Upper lobe of left lung (tissue), 6 donors: ENCODE results near the gene CYSRT1. TPM values are rescaled to one million over a fixed set of nuclear protein-coding genes. Genes with fewer than 3 reads are reported as not detected.

Source experiments
- ATAC-seq, 2 donors: fragments of 200-7000 bp; cut with Tn5 transposase; one replicate each; pipeline ENCODE4 v1.9.1; 2022; ENCODE audit warnings: mild to moderate bottlenecking in 2 of 2, moderate library complexity in 2 of 2; ENCODE audit not compliant: low FRiP score in 2 of 2
- DNase-seq, 2 donors: peaks; one replicate each; pipeline ENCODE4 v3.0.0-alpha.2; 2019 to 2020
- H3K27ac ChIP-seq, 4 donors: fragments of 200-600 bp; sonication (generic); one replicate each; pipeline ENCODE4 v1.5.1; 2016 to 2019
- H3K27me3 ChIP-seq, 4 donors: fragments of 200-600 bp; sonication (generic); one replicate each; pipeline ENCODE4 v1.5.1; 2017 to 2019
- H3K36me3 ChIP-seq, 4 donors: fragments of 200-600 bp; sonication (generic); one replicate each; pipeline ENCODE4 v1.5.1; 2016 to 2019
- H3K4me1 ChIP-seq, 4 donors: fragments of 200-600 bp; sonication (generic); one replicate each; pipeline ENCODE4 v1.5.1; 2018 to 2019
- H3K4me3 ChIP-seq, 4 donors: fragments of 200-600 bp; sonication (generic); one replicate each; pipeline ENCODE4 v1.5.1; 2017 to 2019; ENCODE audit warnings: mild to moderate bottlenecking in 2 of 4, moderate library complexity in 1 of 4
- H3K9me3 ChIP-seq, 4 donors: fragments of 200-600 bp; sonication (generic); one replicate each; pipeline ENCODE4 v1.5.1; 2018 to 2019
- EP300 ChIP-seq, 4 donors: sonication (generic); formaldehyde crosslinking; IDR thresholded peaks; one replicate each; pipeline ENCODE4 v1.5.1; 2017; ENCODE audit warnings: antibody characterized with exemption in 4 of 4, control low read depth in 2 of 4
- POLR2A ChIP-seq, 4 donors: fragments of 450-650 bp; IDR thresholded peaks; one replicate each; pipeline ENCODE4 v1.5.1; 2016 to 2017; ENCODE audit warnings: antibody characterized with exemption in 4 of 4, mild to moderate bottlenecking in 2 of 4
- POLR2AphosphoS5 ChIP-seq, 2 donors: sonication (generic); formaldehyde crosslinking; IDR thresholded peaks; one replicate each; pipeline ENCODE4 v1.5.1; 2017; ENCODE audit warnings: antibody characterized with exemption in 2 of 2
- WGBS, 2 donors: methylation state at CpG; one replicate each; pipeline ENCODE4 v1.1.5; 2017 to 2018; 5-methylcytosine and 5-hydroxymethylcytosine counted together
- total RNA-seq, 6 donors: library from RNA; depleted of rRNA in 4 of 6; stranded (reverse); fragments of >200 nt in 4 of 6; gene quantifications; one replicate each; pipeline versions ENCODE4 v1.1.0 to v1.2.1, GENCODE V29; 2016 to 2021
- TF ChIP-seq, protein P1 (sequence below), 6 experiments: fragments of 450-650 bp in 4 of 6; fragments of 200-600 bp in 2 of 6; sonication (generic) in 2 of 6; IDR thresholded peaks; one replicate each; pipeline ENCODE4 v1.5.1; 2016 to 2019; ENCODE audit warnings: antibody characterized with exemption in 6 of 6
- donor health status: DM: no; HTN: no; CAD: no; lungs with moderate emphysema.
- donor health status: DM: no; HTN: yes; CAD: no; lungs with severe emphysema.

The CYSRT1 gene
- total RNA-seq, 6 donors from 2014 or later: 0.20 to 2.0 (median 0.97) TPM; not detected in 1

DNA sequence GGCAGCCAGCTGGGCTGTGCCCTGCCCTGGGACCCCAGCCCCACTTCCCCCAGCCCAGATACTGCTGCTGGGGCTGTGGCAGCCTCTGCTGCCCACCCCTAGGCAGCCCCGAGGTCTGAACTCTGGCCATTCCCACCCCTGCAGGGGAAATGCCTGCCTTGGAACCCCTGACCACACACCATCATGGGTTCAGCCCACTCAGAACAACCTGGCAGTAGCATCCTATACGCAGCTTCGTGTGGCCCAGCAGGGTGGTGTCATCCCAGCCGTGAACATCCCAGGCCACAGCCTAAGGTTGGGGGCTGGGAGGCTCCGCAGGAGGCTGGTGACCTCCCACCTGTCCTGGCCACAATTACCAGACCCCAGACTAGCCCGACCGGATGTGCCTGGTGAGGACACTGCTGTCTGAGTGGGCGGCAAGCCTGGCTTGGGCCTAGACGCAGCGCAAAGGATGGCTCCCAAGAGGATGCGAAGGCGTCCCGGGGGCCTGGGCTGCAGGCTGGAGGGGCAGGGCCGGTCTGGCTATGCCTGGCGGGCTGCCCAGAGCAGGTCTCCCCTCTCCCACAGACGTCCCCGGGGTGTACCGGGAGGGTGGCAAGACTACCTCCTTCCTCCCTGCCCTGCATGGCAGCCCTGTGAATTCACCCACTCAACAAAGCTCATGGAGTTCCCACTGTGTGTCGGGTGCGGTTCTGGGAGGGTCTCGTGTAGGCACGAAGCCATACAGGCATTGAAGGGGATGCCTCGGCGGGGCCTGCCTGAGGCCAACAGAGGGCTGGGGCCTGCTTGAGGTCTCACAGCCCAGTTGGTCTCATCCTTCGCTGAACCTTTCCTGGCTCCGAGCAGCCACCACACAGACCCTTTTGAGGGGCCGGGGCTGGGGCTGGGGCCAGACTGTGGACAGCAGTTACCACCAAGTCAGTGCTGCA, 4.3 kb downstream of the CYSRT1 start:
- Histone ChIP-seq H3K27me3 (peaks cover 0 to 34% (median 2%) of the 10 kb centered on the region in 4 donors), H3K9me3 (no peaks in the 10 kb centered on the region), H3K4me3 (no peak overlapping the region), H3K36me3 (no peaks in the 10 kb centered on the region), H3K27ac (no peak overlapping the region), H3K4me1 (peaks cover 3 to 33% (median 23%) of the 10 kb centered on the region in 4 donors)
- WGBS, 2 donors: 71 to 77% methylated on average over 10 to 24 of the region's 27 CpGs
- ATAC-seq (no peak), DNase-seq (peak in 1 of 2 donors; percentile 75)
- TF ChIP-seq POLR2AphosphoS5 (IDR thresholded peaks at IDR 0.05) (no peak), POLR2A (IDR thresholded peaks at IDR 0.05) (no peak), EP300 (IDR thresholded peaks at IDR 0.05) (no peak)
- TF ChIP-seq, protein P1, sequence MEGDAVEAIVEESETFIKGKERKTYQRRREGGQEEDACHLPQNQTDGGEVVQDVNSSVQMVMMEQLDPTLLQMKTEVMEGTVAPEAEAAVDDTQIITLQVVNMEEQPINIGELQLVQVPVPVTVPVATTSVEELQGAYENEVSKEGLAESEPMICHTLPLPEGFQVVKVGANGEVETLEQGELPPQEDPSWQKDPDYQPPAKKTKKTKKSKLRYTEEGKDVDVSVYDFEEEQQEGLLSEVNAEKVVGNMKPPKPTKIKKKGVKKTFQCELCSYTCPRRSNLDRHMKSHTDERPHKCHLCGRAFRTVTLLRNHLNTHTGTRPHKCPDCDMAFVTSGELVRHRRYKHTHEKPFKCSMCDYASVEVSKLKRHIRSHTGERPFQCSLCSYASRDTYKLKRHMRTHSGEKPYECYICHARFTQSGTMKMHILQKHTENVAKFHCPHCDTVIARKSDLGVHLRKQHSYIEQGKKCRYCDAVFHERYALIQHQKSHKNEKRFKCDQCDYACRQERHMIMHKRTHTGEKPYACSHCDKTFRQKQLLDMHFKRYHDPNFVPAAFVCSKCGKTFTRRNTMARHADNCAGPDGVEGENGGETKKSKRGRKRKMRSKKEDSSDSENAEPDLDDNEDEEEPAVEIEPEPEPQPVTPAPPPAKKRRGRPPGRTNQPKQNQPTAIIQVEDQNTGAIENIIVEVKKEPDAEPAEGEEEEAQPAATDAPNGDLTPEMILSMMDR (IDR thresholded peaks at IDR 0.05): no peak

GRCh38 chr9:137229903-137230704, 5.1 kb downstream of the CYSRT1 start:
- peak in 1 of 2 donors; percentile 81 for DNase-seq
- peaks cover 0 to 34% (median 4%) of the 10 kb centered on the region in 4 donors for H3K27me3 ChIP-seq
- ATAC-seq: no peak
- H3K36me3 ChIP-seq: no peaks in the 10 kb centered on the region
- no peak overlapping the region for H3K4me3 ChIP-seq
- H3K4me1 ChIP-seq: peaks cover 0 to 24% (median 17%) of the 10 kb centered on the region in 4 donors
- no peaks in the 10 kb centered on the region for H3K9me3 ChIP-seq
- 33 to 61% methylated on average over 3 to 26 of the region's 31 CpGs for WGBS, 2 donors
- TF ChIP-seq POLR2A (IDR thresholded peaks at IDR 0.05) (no peak), EP300 (IDR thresholded peaks at IDR 0.05) (no peak), POLR2AphosphoS5 (IDR thresholded peaks at IDR 0.05) (no peak)
- TF ChIP-seq, protein P1 (IDR thresholded peaks at IDR 0.05): no peak
- H3K27ac ChIP-seq: no peak overlapping the region

DNA sequence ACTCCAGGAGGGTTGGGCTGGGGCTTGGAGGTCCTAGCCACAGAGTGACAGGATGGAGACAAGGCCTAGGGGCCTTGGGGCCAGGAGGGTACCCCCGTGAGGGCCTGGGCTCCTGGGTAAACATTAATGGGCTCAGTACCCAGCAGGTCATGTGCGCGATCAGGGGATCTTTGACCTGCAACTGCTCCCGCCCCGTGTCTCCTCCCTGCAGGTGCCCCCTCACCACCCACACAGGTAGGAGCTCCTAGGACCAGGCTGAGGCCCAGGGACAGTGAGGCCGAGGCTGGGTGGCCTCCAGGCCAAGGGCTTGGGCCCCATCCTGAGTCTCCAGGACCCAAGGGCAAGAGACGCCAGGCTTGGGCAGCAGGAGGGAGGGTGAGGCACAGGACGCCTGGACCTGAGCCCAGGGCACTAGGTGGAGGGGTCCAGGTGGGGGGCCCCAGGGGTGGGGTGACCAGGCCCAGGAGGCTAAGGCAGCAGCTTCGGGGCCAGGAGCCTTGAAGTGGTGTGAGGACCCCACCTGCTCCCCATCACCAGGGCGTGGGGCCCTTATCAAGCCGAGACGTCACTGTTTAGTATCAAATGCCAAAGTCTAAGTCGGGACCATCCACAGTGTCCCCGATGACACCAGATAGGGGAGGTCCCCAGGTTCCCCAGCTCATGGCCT, 5.9 kb downstream of the CYSRT1 start, which contains the start of gene SLC34A3:
SLC34A3 (plus strand) TSS at position 197 of the 667 bp plus-strand sequence. CDS start 802 bp downstream, outside the sequence.
- H3K4me3 ChIP-seq: no peak within 1 kb of the TSS
- TF ChIP-seq EP300 (IDR thresholded peaks at IDR 0.05) (no peak), POLR2AphosphoS5 (IDR thresholded peaks at IDR 0.05) (no peak), POLR2A (IDR thresholded peaks at IDR 0.05) (no peak)
- TF ChIP-seq, protein P1 (IDR thresholded peaks at IDR 0.05): no peak
- no peak within 1 kb of the TSS for H3K27ac ChIP-seq
- WGBS, 2 donors: 65 to 69% methylated on average over 5 to 11 of the region's 14 CpGs
- no peaks in the 10 kb centered on the region for H3K9me3 ChIP-seq
- DNase-seq (peak in 1 of 2 donors; percentile 63), ATAC-seq (no peak)
- peaks cover under 1 to 25% (median 19%) of the 10 kb centered on the region in 4 donors for H3K4me1 ChIP-seq
- no peaks in the 10 kb centered on the region for H3K36me3 ChIP-seq
- peaks cover 0 to 34% (median 4%) of the 10 kb centered on the region in 4 donors for H3K27me3 ChIP-seq

DNA sequence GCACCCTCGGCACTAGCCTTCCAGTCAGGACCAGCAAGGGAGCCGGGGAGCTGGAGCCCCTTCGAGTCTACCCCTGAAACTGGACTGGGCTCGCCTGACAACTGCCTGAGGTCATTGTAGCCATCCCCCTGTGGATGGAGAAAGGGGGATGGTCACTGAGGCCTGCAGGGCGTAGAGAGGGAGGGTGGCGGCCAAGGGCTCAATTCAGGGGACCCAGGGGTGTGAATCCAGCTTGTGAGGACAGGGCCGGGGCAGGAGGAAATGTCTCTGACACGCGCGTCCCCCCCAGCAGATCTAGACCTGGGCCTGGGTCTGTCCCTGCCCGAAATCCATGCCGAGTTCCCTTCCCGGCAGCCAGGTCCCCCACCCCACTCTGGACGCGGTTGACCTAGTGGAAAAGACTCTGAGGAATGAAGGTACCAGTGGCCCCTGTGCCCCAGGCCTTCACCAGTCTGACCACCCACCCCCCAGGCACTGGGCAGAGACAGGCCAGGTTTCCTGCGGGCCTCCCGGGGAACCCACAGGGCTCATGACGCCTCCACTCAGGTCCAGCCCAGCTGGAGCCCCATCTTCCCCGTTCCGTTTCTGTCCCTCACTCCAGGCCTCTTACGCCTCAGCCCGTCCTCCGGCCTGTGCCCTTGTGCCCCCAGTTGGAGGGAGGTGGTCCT, 6.5 kb downstream of the CYSRT1 start:
- 87 to 89% methylated on average over 15 to 19 of the region's 23 CpGs for WGBS, 2 donors
- DNase-seq (peak in 1 of 2 donors; percentile 52), ATAC-seq (no peak)
- Histone ChIP-seq H3K27ac (no peak overlapping the region), H3K9me3 (no peaks in the 10 kb centered on the region), H3K36me3 (no peaks in the 10 kb centered on the region), H3K4me3 (no peak overlapping the region), H3K27me3 (peaks cover 0 to 34% (median 4%) of the 10 kb centered on the region in 4 donors), H3K4me1 (peaks cover 8 to 31% (median 25%) of the 10 kb centered on the region in 4 donors)
- TF ChIP-seq, protein P1 (IDR thresholded peaks at IDR 0.05): no peak
- no peak for TF ChIP-seq POLR2A (IDR thresholded peaks at IDR 0.05)
- TF ChIP-seq POLR2AphosphoS5 (IDR thresholded peaks at IDR 0.05): no peak
- TF ChIP-seq EP300 (IDR thresholded peaks at IDR 0.05): no peak
